GM08714 (cell line): ENCODE measurements around the gene ACOT8.
"Not testable (repeated sequence)": the region's sequence is repeated elsewhere in the genome, so short reads cannot be mapped to it uniquely, and the experiment has no call there.

Source experiments
- H3K4me3 ChIP-seq: fragments of 200-500 bp; sonication (Bioruptor generic); 2 replicates; pipeline ENCODE4 v1.5.1; 2014; ENCODE audit warnings: mild to moderate bottlenecking, low read length, inconsistent platforms
- ZNF274 ChIP-seq: IDR thresholded peaks from 2 replicates; pipeline ENCODE4 v1.6.1; 2012; ENCODE audit warnings: mild to moderate bottlenecking, low read depth, low read length

The ACOT8 gene

GRCh38 chr20:45892049-45892825 is 35.0 kb upstream of the ACOT8 start:
- no peak for TF ChIP-seq ZNF274
- H3K4me3 ChIP-seq: peak overlapping the region; percentile 76; the same call in 1 of the 2 replicates

- no peak for TF ChIP-seq ZNF274
- peak within 1 kb of the TSS; percentile 76; the same call in 1 of the 2 replicates for H3K4me3 ChIP-seq
These were observed 34.1 kb upstream of the ACOT8 start, which contains the start of the genes CTSA and NEURL2 for GRCh38 chr20:45890985-45891983. TSS of gene CTSA (plus strand) at chr20:45891335. CDS start at chr20:45891569, 234 bp downstream. TSS of gene NEURL2 (minus strand) at chr20:45891208. CDS start at chr20:45890991, 217 bp downstream.

GRCh38 chr20:45890077-45890984 is 33.1 kb upstream of the ACOT8 start:
- TF ChIP-seq ZNF274: no peak
- H3K4me3 ChIP-seq: peak overlapping the region; percentile 76; the same call in 1 of the 2 replicates

GRCh38 chr20:45888681-45889080 is 31.5 kb upstream of the ACOT8 start:
- TF ChIP-seq ZNF274: no peak
- no peak overlapping the region for H3K4me3 ChIP-seq

- no peak within 1 kb of the TSS for H3K4me3 ChIP-seq
These were observed 30.1 kb upstream of the ACOT8 start, which contains the start of gene SPATA25 for GRCh38 chr20:45887346-45887715. TSS of gene SPATA25 (minus strand) at chr20:45887622. CDS start at chr20:45887590, 32 bp downstream.

GRCh38 chr20:45886590-45887345 is 29.6 kb upstream of the ACOT8 start:
- H3K4me3 ChIP-seq: no peak overlapping the region
- TF ChIP-seq ZNF274: no peak

More at GRCh38 chr20:45887346-45887715, 30.1 kb upstream of the ACOT8 start, which contains the start of gene SPATA25:
- no peak for TF ChIP-seq ZNF274

- H3K4me3 ChIP-seq: no peak overlapping the region
- TF ChIP-seq ZNF274: no peak
These were observed 25.9 kb upstream of the ACOT8 start for GRCh38 chr20:45883100-45883469.

GRCh38 chr20:45882469-45883099 is 25.4 kb upstream of the ACOT8 start:
- no peak overlapping the region for H3K4me3 ChIP-seq

GRCh38 chr20:45880988-45881788 is 24.0 kb upstream of the ACOT8 start, which contains the start of gene ZSWIM1:
TSS of gene ZSWIM1 (plus strand) at chr20:45881227. CDS start at chr20:45882593, 1,366 bp downstream.
- TF ChIP-seq ZNF274: no peak
- peak within 1 kb of the TSS; percentile 95 for H3K4me3 ChIP-seq

More at GRCh38 chr20:45882469-45883099, 25.4 kb upstream of the ACOT8 start:
- no peak for TF ChIP-seq ZNF274

GRCh38 chr20:45878076-45878761 is 21.0 kb upstream of the ACOT8 start:
- TF ChIP-seq ZNF274: no peak
- no peak overlapping the region for H3K4me3 ChIP-seq

- no peak overlapping the region for H3K4me3 ChIP-seq
- no peak for TF ChIP-seq ZNF274
These were observed 17.4 kb upstream of the ACOT8 start for GRCh38 chr20:45874576-45874975.

- H3K4me3 ChIP-seq: not testable (repeated sequence)
These were observed 16.9 kb upstream of the ACOT8 start for GRCh38 chr20:45874104-45874481.
